Immature natural killer cell (primary cell): Measurements from ENCODE around the gene RBL1. TPM values are rescaled to one million over a fixed set of nuclear protein-coding genes. Genes with fewer than 3 reads are reported as not detected.
"Not testable (repeated sequence)": the region's sequence is repeated elsewhere in the genome, so short reads cannot be mapped to it uniquely, and the experiment has no call there.

Experiments
- DNase-seq, 3 donors: peaks; one replicate each; pipeline ENCODE4 v3.0.0; 2022; ENCODE audit warnings: mixed read lengths in 1 of 3
- H3K27ac Mint-ChIP-seq, 6 donors: one replicate each; pipeline ENCODE4 v1.8.0; 2020; ENCODE audit warnings: mixed read lengths in 6 of 6, mild to moderate bottlenecking in 5 of 6, inconsistent platforms in 4 of 6, moderate library complexity in 3 of 6
- H3K27me3 Mint-ChIP-seq, 3 donors: one replicate each; pipeline ENCODE4 v1.8.0; 2020 to 2021; ENCODE audit warnings: low read depth in 3 of 3, mild to moderate bottlenecking in 3 of 3, mixed read lengths in 3 of 3, moderate library complexity in 3 of 3, inconsistent platforms in 1 of 3
- H3K36me3 Mint-ChIP-seq, 3 donors: one replicate each; pipeline ENCODE4 v1.8.0; 2020; ENCODE audit warnings: mixed read lengths in 3 of 3, inconsistent platforms in 2 of 3, mild to moderate bottlenecking in 2 of 3
- H3K4me1 Mint-ChIP-seq, 2 donors: one replicate each; pipeline ENCODE4 v1.8.0; 2020; ENCODE audit warnings: inconsistent platforms in 2 of 2, mild to moderate bottlenecking in 2 of 2, mixed read lengths in 2 of 2, moderate library complexity in 1 of 2
- H3K4me3 Mint-ChIP-seq, 5 donors: one replicate each; pipeline ENCODE4 v1.8.0; 2020; ENCODE audit warnings: mild to moderate bottlenecking in 5 of 5, mixed read lengths in 5 of 5, inconsistent platforms in 3 of 5, moderate library complexity in 3 of 5
- H3K9me3 Mint-ChIP-seq, 6 donors: one replicate each; pipeline ENCODE4 v1.8.0; 2020; ENCODE audit warnings: mild to moderate bottlenecking in 6 of 6, mixed read lengths in 6 of 6, inconsistent platforms in 4 of 6, moderate library complexity in 3 of 6
- polyA plus RNA-seq, 3 donors: library from polyadenylated mRNA; unstranded; fragments of 300-500 nt; fragmentation: Illumina TruSeq; gene quantifications; one replicate each; pipeline ENCODE4 v1.2.3, GENCODE V29; 2021

RBL1 gene
- polyA plus RNA-seq, 3 donors from 2014 or later = 2.9 to 11.1 (median 6.0) TPM

GRCh38 chr20:37001634-37002033 is 94.2 kb downstream of the RBL1 start:
- not testable (repeated sequence) for H3K4me3 Mint-ChIP-seq, H3K27ac Mint-ChIP-seq, H3K27me3 Mint-ChIP-seq, H3K4me1 Mint-ChIP-seq, H3K9me3 Mint-ChIP-seq, DNase-seq
- H3K36me3 Mint-ChIP-seq = peaks cover 15 to 21% (median 17%) of the 10 kb centered on the region in 3 donors

- not testable (repeated sequence) for H3K9me3 Mint-ChIP-seq, H3K27ac Mint-ChIP-seq, DNase-seq, H3K27me3 Mint-ChIP-seq, H3K4me1 Mint-ChIP-seq, H3K4me3 Mint-ChIP-seq
- H3K36me3 Mint-ChIP-seq = peaks cover 18 to 27% (median 24%) of the 10 kb centered on the region in 3 donors
Observed at GRCh38 chr20:37000171-37000570, 95.6 kb downstream of the RBL1 start.

DNA sequence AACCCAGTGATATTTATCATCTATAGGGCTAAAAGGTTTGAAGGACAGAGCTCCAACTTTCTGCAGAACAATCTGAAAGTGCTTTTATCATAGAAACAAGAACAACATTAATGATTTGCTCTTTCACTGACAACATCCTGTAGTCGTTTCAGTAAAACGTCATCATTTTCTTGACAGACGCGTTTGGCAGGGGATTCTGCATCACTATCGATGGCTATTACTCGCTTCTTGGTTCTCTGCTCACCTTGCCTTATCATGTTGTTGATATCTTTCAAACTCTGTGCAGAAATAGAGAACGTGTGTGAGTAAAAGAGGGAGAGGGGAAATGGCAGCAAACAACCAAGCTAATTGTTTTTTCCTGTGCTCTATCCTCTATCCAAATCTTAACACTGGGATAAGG is 97.1 kb downstream of the RBL1 start:
- Mint-ChIP-seq H3K4me1 (peaks cover 0 to 6% of the 10 kb centered on the region in 2 donors), H3K9me3 (no peaks in the 10 kb centered on the region), H3K4me3 (no peak overlapping the region), H3K27me3 (peaks cover 0 to 2% (median 0%) of the 10 kb centered on the region in 3 donors), H3K27ac (peak overlapping the region in 3 of 6 donors; percentile 19 to 61 (median 34)), H3K36me3 (peaks cover 26 to 38% (median 33%) of the 10 kb centered on the region in 3 donors)
- DNase-seq = no peak

DNA sequence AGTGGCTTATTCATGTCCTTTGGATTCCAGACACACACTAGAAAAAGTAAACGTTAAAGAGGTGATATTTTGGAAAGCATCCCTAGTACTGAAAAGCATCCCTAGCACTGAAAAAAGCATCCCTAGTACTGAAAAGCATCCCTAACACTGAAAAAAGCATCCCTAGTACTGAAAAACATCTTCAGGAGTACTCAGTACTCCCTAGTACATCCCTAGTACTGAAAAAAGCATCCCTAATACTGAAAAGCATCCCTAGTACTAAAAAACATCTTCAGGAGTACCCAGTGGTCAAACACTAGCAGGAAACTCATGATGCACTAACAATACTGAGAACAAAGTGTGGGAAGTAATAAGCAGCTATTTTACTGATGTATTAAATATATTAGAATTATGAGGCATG is 98.7 kb downstream of the RBL1 start:
- H3K4me3 Mint-ChIP-seq = no peak overlapping the region
- H3K36me3 Mint-ChIP-seq = peaks cover 24 to 40% (median 33%) of the 10 kb centered on the region in 3 donors
- DNase-seq = no peak
- H3K27ac Mint-ChIP-seq = peak overlapping the region in 1 of 6 donors; percentile 23
- H3K9me3 Mint-ChIP-seq = peaks cover 0 to 1% (median 0%) of the 10 kb centered on the region in 6 donors
- H3K4me1 Mint-ChIP-seq = peaks cover 0 to 1% of the 10 kb centered on the region in 2 donors
- no peaks in the 10 kb centered on the region for H3K27me3 Mint-ChIP-seq

GRCh38 chr20:36994221-36994620 is 101.6 kb downstream of the RBL1 start:
- not testable (repeated sequence) for H3K9me3 Mint-ChIP-seq, DNase-seq, H3K4me3 Mint-ChIP-seq, H3K27me3 Mint-ChIP-seq, H3K4me1 Mint-ChIP-seq
- H3K27ac Mint-ChIP-seq = peak overlapping the region in 1 of 6 donors; percentile 39
- H3K36me3 Mint-ChIP-seq = peaks cover 24 to 40% (median 33%) of the 10 kb centered on the region in 3 donors

DNA sequence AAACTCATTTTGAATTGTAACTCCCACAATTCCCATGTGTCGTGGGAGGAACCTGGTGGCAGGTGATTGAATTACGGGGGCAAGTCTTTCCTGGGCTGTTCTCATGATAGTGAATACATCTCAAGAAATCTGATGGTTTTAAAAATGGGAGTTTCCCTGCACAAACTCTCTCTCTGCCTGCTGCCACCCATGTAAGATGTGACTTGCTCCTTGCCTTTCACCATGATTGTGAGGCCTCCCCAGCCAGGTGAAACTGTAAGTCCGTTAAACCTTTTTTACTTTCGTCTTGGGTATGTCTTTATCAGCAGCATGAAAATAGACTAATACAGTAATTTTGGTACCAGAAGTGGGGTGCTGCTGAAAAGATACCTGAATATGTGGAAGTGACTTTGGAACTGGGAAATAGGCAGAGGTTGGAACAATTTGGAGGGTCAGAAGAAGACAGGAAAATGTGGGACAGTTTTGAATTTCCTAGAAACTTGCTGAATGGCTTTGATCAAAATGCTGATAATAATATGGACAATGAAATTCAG is 102.9 kb downstream of the RBL1 start:
- H3K36me3 Mint-ChIP-seq = peaks cover 24 to 33% (median 27%) of the 10 kb centered on the region in 3 donors
- H3K27ac Mint-ChIP-seq = peak overlapping the region in 2 of 6 donors; percentile 22 to 55
- H3K4me1 Mint-ChIP-seq = peaks cover 17 to 19% of the 10 kb centered on the region in 2 donors
- H3K9me3 Mint-ChIP-seq = peaks cover 0 to 1% (median 0%) of the 10 kb centered on the region in 6 donors
- no peaks in the 10 kb centered on the region for H3K27me3 Mint-ChIP-seq
- no peak for DNase-seq
- no peak overlapping the region for H3K4me3 Mint-ChIP-seq

DNA sequence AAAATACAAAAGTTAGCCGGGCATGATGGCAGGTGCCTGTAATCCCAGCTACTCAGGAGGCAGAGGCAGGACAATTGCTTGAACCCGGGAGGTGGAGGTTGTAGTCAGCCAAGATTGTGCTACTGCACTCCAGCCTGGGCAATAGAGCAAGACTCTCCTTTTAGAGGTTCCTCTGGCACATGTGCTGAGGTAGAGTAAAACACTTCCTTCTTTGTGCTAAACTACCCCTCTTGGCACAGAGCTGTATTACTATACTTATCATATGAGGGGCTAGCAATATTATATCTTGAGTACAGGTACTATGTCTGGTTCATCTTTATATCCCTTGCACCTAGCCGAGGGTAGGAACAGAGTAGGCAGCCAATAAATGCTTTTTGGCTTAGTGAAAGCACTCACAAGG is 104.1 kb downstream of the RBL1 start:
- H3K36me3 Mint-ChIP-seq = peaks cover 21 to 29% (median 22%) of the 10 kb centered on the region in 3 donors
- H3K9me3 Mint-ChIP-seq = peaks cover 0 to 1% (median 0%) of the 10 kb centered on the region in 6 donors
- DNase-seq = no peak
- H3K4me1 Mint-ChIP-seq = peaks cover 17 to 19% of the 10 kb centered on the region in 2 donors
- H3K4me3 Mint-ChIP-seq = no peak overlapping the region
- no peaks in the 10 kb centered on the region for H3K27me3 Mint-ChIP-seq
- peak overlapping the region in 1 of 6 donors; percentile 36 for H3K27ac Mint-ChIP-seq

DNA sequence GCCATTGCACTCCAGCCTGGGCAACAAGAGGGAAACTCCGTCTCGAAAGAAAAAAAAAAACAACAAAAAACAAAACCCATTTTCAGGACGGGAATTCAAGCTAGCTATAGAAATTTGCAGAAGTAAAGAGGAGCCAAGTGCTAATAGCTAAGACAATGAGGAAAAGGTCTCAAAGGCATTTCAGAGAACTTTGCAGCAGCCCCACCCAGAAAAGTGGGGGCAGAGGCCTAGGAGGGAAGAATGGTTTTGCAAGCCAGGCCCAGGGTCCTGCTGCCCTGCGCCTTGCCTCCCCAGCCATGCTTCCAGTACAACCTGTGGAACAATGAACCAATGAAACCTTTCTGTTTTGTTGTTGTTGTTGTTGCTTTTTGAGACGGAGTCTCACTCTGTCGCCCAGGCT is 106.0 kb downstream of the RBL1 start:
- H3K9me3 Mint-ChIP-seq = peaks cover 0 to 1% (median 0%) of the 10 kb centered on the region in 6 donors
- peaks cover 10 to 16% (median 11%) of the 10 kb centered on the region in 3 donors for H3K36me3 Mint-ChIP-seq
- H3K27ac Mint-ChIP-seq = peak overlapping the region in 3 of 6 donors; percentile 4 to 51 (median 17)
- peaks cover 17 to 19% of the 10 kb centered on the region in 2 donors for H3K4me1 Mint-ChIP-seq
- H3K4me3 Mint-ChIP-seq = no peak overlapping the region
- no peaks in the 10 kb centered on the region for H3K27me3 Mint-ChIP-seq
- no peak for DNase-seq

GRCh38 chr20:36988494-36988966 is 107.3 kb downstream of the RBL1 start:
- no peaks in the 10 kb centered on the region for H3K27me3 Mint-ChIP-seq
- H3K4me1 Mint-ChIP-seq = peaks cover 17 to 19% of the 10 kb centered on the region in 2 donors
- DNase-seq = no peak
- peaks cover 0 to 1% (median 0%) of the 10 kb centered on the region in 6 donors for H3K9me3 Mint-ChIP-seq
- H3K4me3 Mint-ChIP-seq = peak overlapping the region in 1 of 5 donors; percentile 28
- peaks cover 6 to 8% (median 7%) of the 10 kb centered on the region in 3 donors for H3K36me3 Mint-ChIP-seq
- peak overlapping the region; percentile 0 to 69 (median 40) for H3K27ac Mint-ChIP-seq

GRCh38 chr20:36984257-36984638 is 111.5 kb downstream of the RBL1 start:
- no peaks in the 10 kb centered on the region for H3K27me3 Mint-ChIP-seq
- peak overlapping the region in 1 of 6 donors; percentile 16 for H3K27ac Mint-ChIP-seq
- H3K4me1 Mint-ChIP-seq = peaks cover 13 to 14% of the 10 kb centered on the region in 2 donors
- DNase-seq = no peak
- no peaks in the 10 kb centered on the region for H3K36me3 Mint-ChIP-seq
- no peak overlapping the region for H3K4me3 Mint-ChIP-seq
- H3K9me3 Mint-ChIP-seq = no peaks in the 10 kb centered on the region

- Mint-ChIP-seq H3K27ac (peak overlapping the region; percentile 76 to 88 (median 80)), H3K9me3 (no peaks in the 10 kb centered on the region), H3K4me3 (peak overlapping the region; percentile 74 to 82 (median 77)), H3K4me1 (peaks cover 36 to 38% of the 10 kb centered on the region in 2 donors), H3K27me3 (peaks cover 0 to 2% (median 0%) of the 10 kb centered on the region in 3 donors), H3K36me3 (no peaks in the 10 kb centered on the region)
- DNase-seq = peak; percentile 44 to 57 (median 55)
Observed at GRCh38 chr20:36975099-36975818, 120.5 kb downstream of the RBL1 start.

DNA sequence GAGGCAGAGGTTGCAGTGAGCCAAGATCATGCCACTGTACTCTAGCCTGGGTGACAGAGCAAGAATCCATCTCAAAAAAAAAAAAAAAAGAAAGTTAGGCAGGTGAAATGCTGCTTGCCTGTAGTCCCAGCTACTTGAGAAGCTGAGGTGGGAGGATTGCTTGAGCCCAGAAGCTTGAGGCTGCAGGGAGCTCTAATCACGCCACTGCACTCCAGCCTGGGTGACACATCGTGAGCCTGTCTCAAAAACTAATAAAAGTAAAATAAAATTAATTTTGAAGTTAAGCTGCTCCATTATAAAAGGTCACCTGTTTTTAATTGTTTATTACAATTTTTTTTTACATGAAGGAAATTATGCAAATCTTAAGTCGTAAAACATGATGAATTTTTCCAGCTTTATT is 121.1 kb downstream of the RBL1 start:
- Mint-ChIP-seq H3K4me1 (peaks cover 42 to 44% of the 10 kb centered on the region in 2 donors), H3K36me3 (peaks cover 0 to 3% (median 0%) of the 10 kb centered on the region in 3 donors), H3K27me3 (peaks cover 0 to 2% (median 2%) of the 10 kb centered on the region in 3 donors), H3K4me3 (peak overlapping the region; percentile 74 to 82 (median 77)), H3K9me3 (no peaks in the 10 kb centered on the region), H3K27ac (peak overlapping the region; percentile 72 to 88 (median 80))
- no peak for DNase-seq

- H3K27me3 Mint-ChIP-seq = peaks cover 0 to 2% (median 2%) of the 10 kb centered on the region in 3 donors
- no peak for DNase-seq
- H3K27ac Mint-ChIP-seq = peak overlapping the region in 5 of 6 donors; percentile 53 to 93 (median 72)
- peaks cover 0 to 7% (median 0%) of the 10 kb centered on the region in 3 donors for H3K36me3 Mint-ChIP-seq
- H3K4me1 Mint-ChIP-seq = peaks cover 61 to 64% of the 10 kb centered on the region in 2 donors
- no peak overlapping the region for H3K4me3 Mint-ChIP-seq
- no peaks in the 10 kb centered on the region for H3K9me3 Mint-ChIP-seq
Observed at GRCh38 chr20:36971103-36971502, 124.7 kb downstream of the RBL1 start.
